Measurements from ENCODE around the gene TNFSF8. TPM values are rescaled to one million over a fixed set of nuclear protein-coding genes. Genes with fewer than 3 reads are reported as not detected.

TNFSF8 gene
- total RNA-seq, 4 donors from 2014 or later, result 0.54 to 3.9 (median 2.0) TPM

DNA sequence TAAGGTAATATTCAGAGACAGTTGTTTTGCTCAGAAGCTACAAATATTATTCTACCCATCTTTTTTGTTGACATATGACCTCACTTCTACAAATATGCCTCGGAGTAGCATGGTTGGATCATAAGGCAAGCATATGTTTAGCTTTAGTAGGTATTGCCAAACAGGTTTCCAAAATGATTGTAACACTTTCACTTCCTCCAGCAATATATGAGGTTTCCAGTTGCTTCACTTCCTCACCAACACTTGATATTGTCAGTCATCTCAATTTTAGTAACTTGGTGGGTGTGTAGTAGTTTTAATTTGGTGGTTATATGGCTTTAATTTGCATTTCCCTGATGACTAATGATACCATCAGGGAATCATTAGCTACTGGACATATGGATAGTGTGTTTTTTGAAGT is 46.7 kb downstream of the TNFSF8 start:
- H3K27ac ChIP-seq, result no peak overlapping the region
- WGBS, 2 donors (ENCODE audit: low coverage in 1 of 2), result 50 to 73% methylated on average over 1 of the region's 1 CpG
- H3K27me3 ChIP-seq, result no peaks in the 10 kb centered on the region
- H3K4me3 ChIP-seq, result no peak overlapping the region
- TF ChIP-seq, protein P1, sequence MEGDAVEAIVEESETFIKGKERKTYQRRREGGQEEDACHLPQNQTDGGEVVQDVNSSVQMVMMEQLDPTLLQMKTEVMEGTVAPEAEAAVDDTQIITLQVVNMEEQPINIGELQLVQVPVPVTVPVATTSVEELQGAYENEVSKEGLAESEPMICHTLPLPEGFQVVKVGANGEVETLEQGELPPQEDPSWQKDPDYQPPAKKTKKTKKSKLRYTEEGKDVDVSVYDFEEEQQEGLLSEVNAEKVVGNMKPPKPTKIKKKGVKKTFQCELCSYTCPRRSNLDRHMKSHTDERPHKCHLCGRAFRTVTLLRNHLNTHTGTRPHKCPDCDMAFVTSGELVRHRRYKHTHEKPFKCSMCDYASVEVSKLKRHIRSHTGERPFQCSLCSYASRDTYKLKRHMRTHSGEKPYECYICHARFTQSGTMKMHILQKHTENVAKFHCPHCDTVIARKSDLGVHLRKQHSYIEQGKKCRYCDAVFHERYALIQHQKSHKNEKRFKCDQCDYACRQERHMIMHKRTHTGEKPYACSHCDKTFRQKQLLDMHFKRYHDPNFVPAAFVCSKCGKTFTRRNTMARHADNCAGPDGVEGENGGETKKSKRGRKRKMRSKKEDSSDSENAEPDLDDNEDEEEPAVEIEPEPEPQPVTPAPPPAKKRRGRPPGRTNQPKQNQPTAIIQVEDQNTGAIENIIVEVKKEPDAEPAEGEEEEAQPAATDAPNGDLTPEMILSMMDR (IDR thresholded peaks at IDR 0.05), result no peak
- TF ChIP-seq POLR2A (IDR thresholded peaks at IDR 0.05), result no peak
- no peak for TF ChIP-seq POLR2AphosphoS5 (IDR thresholded peaks at IDR 0.05)
- TF ChIP-seq EP300 (IDR thresholded peaks at IDR 0.05), result no peak
- H3K36me3 ChIP-seq, result no peaks in the 10 kb centered on the region
- ATAC-seq, result no peak
- peaks cover 0 to 14% (median 0%) of the 10 kb centered on the region in 3 donors for H3K9me3 ChIP-seq
- H3K4me1 ChIP-seq, result no peaks in the 10 kb centered on the region

DNA sequence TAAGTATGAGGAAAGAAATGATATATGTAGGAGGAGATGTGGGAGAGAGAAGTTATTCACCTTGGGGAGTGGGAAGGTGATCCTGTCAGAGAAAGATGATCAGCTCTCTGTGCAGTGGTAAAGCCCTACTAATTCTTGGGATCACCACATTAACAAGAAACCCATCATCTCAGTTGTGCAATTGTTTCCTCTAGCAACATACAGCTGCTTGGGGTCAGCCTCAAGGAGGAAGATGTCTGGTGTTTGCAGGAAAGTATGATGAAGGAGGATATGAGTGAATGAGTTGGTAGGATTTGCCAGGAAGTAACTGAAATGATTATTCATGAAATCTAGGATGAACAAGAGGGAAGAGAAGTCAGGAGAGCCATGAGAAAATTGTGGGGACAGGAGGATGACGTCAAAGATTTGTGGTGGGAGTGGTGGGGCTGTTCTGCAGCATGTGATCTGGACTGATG is 50.1 kb downstream of the TNFSF8 start:
- 55 to 64% methylated on average over 1 of the region's 1 CpG for WGBS, 2 donors (ENCODE audit: low coverage in 1 of 2)
- Histone ChIP-seq H3K36me3 (no peaks in the 10 kb centered on the region), H3K9me3 (peaks cover 0 to 5% (median 0%) of the 10 kb centered on the region in 3 donors), H3K27me3 (no peaks in the 10 kb centered on the region), H3K4me3 (no peak overlapping the region), H3K27ac (no peak overlapping the region), H3K4me1 (no peaks in the 10 kb centered on the region)
- TF ChIP-seq, protein P1 (IDR thresholded peaks at IDR 0.05), result no peak
- ATAC-seq, result no peak

DNA sequence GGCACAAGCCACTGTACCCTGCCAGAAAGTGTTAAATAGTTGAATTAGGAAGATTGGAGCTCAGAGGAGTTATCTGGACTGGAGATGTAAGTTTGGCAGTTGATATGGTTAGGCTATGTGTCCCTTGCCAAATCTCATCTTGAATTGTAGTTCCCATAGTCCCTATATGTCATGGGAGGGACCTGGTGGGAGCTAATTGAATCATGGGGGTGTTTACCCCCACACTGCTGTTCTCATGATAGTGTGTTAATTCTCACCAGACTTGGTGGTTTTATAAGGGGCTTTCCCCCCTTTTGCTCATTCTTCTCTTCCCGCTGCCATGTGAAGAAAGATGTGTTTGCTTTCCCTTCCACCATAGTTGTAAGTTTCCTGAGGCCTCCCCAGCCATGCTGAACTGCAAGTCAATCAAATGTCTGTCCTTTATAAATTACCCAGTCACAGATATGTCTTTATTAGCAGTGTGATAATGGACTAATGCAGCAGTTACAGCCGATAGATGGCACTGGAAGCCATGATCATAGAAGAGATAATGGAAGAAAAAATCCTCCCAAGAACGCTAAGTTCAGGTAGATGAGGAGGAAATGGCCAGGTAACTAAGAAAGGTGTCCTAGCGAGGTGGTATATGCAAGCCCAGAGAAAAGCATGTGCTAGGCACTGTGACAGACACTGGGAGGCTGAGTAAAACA is 51.4 kb downstream of the TNFSF8 start:
- Histone ChIP-seq H3K4me3 (no peak overlapping the region), H3K9me3 (no peaks in the 10 kb centered on the region), H3K36me3 (no peaks in the 10 kb centered on the region), H3K4me1 (no peaks in the 10 kb centered on the region), H3K27ac (no peak overlapping the region), H3K27me3 (no peaks in the 10 kb centered on the region)
- TF ChIP-seq POLR2A (IDR thresholded peaks at IDR 0.05), result no peak
- TF ChIP-seq EP300 (IDR thresholded peaks at IDR 0.05), result no peak
- TF ChIP-seq, protein P1 (IDR thresholded peaks at IDR 0.05), result no peak
- TF ChIP-seq POLR2AphosphoS5 (IDR thresholded peaks at IDR 0.05), result no peak
- WGBS, 2 donors (ENCODE audit: low coverage in 1 of 2), result 88 to 92% methylated on average over 2 to 4 of the region's 4 CpGs
- no peak for ATAC-seq

DNA sequence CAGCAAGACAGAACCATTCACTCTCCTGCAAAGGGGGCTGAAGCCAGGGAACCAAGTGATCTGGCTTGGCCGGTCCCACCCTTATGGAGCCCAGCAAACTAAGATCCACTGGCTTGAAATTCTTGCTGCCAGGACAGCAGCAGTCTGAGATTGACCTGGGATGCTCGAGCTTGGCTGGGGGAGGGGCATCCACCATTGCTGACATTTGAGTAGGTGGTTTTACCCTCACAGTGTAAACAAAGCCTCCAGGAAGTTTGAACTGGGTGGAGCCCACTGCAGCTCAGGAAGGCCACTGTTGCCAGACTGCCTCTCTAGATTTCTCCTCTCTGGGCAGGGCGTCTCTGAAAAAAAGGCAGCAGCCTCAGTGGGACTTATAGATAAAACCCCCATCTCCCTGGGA is 60.5 kb downstream of the TNFSF8 start:
- TF ChIP-seq EP300 (IDR thresholded peaks at IDR 0.05), result no peak
- TF ChIP-seq POLR2AphosphoS5 (IDR thresholded peaks at IDR 0.05), result no peak
- no peak for TF ChIP-seq POLR2A (IDR thresholded peaks at IDR 0.05)
- TF ChIP-seq, protein P1 (IDR thresholded peaks at IDR 0.05), result no peak
- WGBS, 2 donors (ENCODE audit: low coverage in 1 of 2), result 80% methylated on average over 1 of the region's 3 CpGs; no CpG with 5 or more reads in 1 of the 2 donors
- ATAC-seq, result no peak

DNA sequence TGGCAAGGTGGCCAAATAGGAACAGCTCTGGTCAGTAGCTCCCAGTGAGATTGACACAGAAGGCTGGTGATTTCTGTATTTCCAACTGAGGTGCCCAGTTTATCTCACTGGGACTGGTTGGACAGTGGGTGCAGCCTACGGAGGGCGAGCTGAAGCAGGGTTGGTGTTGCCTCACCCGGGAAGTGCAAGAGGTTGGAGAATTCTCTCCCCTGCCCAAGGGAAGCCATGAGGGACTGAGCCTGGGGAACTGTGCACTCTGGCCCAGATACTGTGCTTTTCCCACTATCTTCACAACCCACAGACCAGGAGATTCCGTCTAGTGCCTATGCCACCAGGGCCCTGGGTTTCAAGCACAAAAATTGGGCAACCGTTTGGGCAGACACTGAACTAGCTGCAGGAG is 61.0 kb downstream of the TNFSF8 start:
- TF ChIP-seq, protein P1 (IDR thresholded peaks at IDR 0.05), result no peak
- TF ChIP-seq POLR2AphosphoS5 (IDR thresholded peaks at IDR 0.05), result no peak
- no peak for TF ChIP-seq POLR2A (IDR thresholded peaks at IDR 0.05)
- no peak for TF ChIP-seq EP300 (IDR thresholded peaks at IDR 0.05)
- H3K4me1 ChIP-seq, result no peaks in the 10 kb centered on the region
- ATAC-seq, result no peak
- H3K9me3 ChIP-seq, result no peaks in the 10 kb centered on the region
- H3K27ac ChIP-seq, result no peak overlapping the region
- no peaks in the 10 kb centered on the region for H3K36me3 ChIP-seq
- H3K27me3 ChIP-seq, result no peaks in the 10 kb centered on the region
- no peak overlapping the region for H3K4me3 ChIP-seq
- WGBS, 2 donors (ENCODE audit: low coverage in 1 of 2), result 83 to 100% methylated on average over 2 of the region's 5 CpGs

More for the DNA sequence above, 60.5 kb downstream of the TNFSF8 start:
- Histone ChIP-seq H3K27ac (no peak overlapping the region), H3K4me3 (no peak overlapping the region), H3K36me3 (no peaks in the 10 kb centered on the region), H3K9me3 (no peaks in the 10 kb centered on the region), H3K27me3 (no peaks in the 10 kb centered on the region), H3K4me1 (no peaks in the 10 kb centered on the region)

All from gastroesophageal sphincter (tissue), 4 donors.